Neural crest cell (in vitro differentiated cells): Measurements from ENCODE around the gene SH3PXD2B. TPM values are rescaled to one million over a fixed set of nuclear protein-coding genes. Genes with fewer than 3 reads are reported as not detected.

Experiments used
- DNase-seq: peaks from one replicate; pipeline ENCODE4 v3.0.0; 2021; ENCODE audit warnings: low read depth, mixed read lengths, low spot score
- H3K27ac Mint-ChIP-seq: one replicate; pipeline ENCODE4 v1.8.0; 2021; ENCODE audit warnings: mild to moderate bottlenecking, mixed read lengths; ENCODE audit not compliant: unreplicated experiment
- H3K27me3 Mint-ChIP-seq: 2 replicates; pipeline ENCODE4 v1.8.0; 2021; ENCODE audit warnings: low read depth, mild to moderate bottlenecking, mixed read lengths
- H3K36me3 Mint-ChIP-seq: 2 replicates; pipeline ENCODE4 v1.8.0; 2021; ENCODE audit warnings: low read depth, mild to moderate bottlenecking, mixed read lengths
- H3K4me1 Mint-ChIP-seq: 2 replicates; pipeline ENCODE4 v1.8.0; 2021; ENCODE audit warnings: mixed read lengths
- H3K4me3 Mint-ChIP-seq: one replicate; pipeline ENCODE4 v1.8.0; 2021; ENCODE audit warnings: mild to moderate bottlenecking, mixed read lengths
- H3K9me3 Mint-ChIP-seq: 2 replicates; pipeline ENCODE4 v1.8.0; 2021; ENCODE audit warnings: mixed read lengths
- total RNA-seq: library from RNA; stranded (reverse); gene quantifications from 2 replicates; pipeline ENCODE4 v1.2.1, GENCODE V29; 2021
- TF ChIP-seq, protein P1 (sequence below): fragments of 200-600 bp; sonication (generic); conservative IDR thresholded peaks from 2 replicates; pipeline ENCODE4 v1.5.0; 2021; ENCODE audit warnings: antibody characterized with exemption, mild to moderate bottlenecking

Gene SH3PXD2B
- total RNA-seq, 1 donor from 2014 or later = 86.1 TPM

DNA sequence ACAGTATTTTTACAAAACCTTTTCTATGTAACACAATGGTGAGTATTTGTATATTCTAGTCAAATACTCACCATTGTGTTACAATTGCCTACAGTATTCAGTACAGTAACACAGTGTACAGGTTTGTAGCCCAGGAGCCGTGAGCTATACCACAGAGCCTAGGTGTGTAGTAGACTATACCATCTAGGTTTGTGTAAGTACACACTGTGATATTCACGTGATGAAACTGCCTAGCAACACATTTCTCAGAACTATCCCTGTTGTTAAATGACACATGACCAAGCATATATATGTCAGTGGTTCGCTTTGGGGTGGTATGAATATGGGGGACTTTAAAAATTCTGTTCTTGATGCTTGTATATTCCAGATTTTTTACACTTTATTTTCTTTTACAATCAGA, 21.3 kb downstream of the SH3PXD2B start:
- Mint-ChIP-seq H3K9me3 (no peaks in the 10 kb centered on the region), H3K27ac (no peak overlapping the region), H3K4me1 (peaks cover 32% of the 10 kb centered on the region), H3K27me3 (no peaks in the 10 kb centered on the region), H3K36me3 (peaks cover 8% of the 10 kb centered on the region), H3K4me3 (no peak overlapping the region)
- DNase-seq = no peak
- TF ChIP-seq, protein P1, sequence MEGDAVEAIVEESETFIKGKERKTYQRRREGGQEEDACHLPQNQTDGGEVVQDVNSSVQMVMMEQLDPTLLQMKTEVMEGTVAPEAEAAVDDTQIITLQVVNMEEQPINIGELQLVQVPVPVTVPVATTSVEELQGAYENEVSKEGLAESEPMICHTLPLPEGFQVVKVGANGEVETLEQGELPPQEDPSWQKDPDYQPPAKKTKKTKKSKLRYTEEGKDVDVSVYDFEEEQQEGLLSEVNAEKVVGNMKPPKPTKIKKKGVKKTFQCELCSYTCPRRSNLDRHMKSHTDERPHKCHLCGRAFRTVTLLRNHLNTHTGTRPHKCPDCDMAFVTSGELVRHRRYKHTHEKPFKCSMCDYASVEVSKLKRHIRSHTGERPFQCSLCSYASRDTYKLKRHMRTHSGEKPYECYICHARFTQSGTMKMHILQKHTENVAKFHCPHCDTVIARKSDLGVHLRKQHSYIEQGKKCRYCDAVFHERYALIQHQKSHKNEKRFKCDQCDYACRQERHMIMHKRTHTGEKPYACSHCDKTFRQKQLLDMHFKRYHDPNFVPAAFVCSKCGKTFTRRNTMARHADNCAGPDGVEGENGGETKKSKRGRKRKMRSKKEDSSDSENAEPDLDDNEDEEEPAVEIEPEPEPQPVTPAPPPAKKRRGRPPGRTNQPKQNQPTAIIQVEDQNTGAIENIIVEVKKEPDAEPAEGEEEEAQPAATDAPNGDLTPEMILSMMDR = no peak

DNA sequence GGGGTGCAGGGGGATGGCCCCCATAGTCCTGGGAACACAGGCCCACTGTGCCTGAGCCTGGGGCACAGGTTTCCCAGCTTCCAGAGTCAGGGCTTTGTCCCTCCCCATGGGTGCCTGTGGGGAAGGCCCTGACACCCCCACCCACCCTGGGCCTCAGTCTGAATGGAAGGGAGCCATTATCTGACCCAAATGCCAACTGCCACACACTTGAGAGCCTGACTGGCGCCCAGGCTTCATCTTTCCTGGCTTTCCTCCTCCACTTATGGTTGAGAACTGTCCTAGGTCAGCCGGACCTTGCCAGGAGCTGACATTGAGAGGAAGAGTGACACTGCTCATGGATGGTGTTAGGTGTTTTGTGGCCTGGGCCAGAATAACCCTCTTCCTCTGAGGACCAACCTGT, 24.0 kb downstream of the SH3PXD2B start:
- Mint-ChIP-seq H3K4me1 (peaks cover 38% of the 10 kb centered on the region), H3K9me3 (no peaks in the 10 kb centered on the region), H3K36me3 (peaks cover 10% of the 10 kb centered on the region), H3K4me3 (no peak overlapping the region), H3K27ac (peak overlapping the region; percentile 75), H3K27me3 (no peaks in the 10 kb centered on the region)
- no peak for DNase-seq
- TF ChIP-seq, protein P1 = no peak

DNA sequence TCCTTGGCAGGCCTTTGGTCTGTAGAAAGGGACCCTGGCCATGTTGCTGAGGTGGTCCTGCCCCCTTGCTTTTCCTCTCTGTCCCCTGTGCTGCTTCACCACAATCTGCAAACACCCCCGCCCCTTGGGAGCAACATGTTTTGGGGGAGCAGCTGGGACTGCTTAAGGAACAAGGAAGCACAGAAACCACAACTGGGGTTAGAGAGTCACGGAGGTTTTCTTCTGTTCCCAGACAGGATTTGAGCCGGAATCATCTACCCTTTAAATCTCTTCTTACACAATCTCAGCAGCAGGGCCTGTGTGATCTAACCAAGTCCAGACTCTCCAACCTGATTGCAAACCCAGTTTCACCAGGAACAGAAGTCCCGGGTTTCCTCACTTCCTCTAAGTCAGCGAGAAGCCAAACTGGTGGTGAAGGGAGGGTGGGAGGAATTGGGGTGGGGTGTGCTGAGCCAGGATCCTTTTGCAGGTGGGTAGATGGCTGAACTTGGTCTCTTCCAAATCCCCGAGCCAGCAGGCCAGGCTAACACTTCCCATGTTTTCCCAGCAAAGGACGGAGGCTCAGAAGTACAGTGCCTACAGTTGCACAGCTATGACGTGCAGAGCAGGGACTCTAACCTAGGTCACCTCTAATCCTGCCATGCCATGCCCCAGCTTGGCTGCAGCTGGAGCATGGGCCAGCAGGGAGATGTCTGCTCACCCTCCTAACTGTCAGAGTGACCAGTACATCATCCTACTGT, 25.0 kb downstream of the SH3PXD2B start:
- Mint-ChIP-seq H3K27me3 (no peaks in the 10 kb centered on the region), H3K36me3 (peaks cover 10% of the 10 kb centered on the region), H3K4me3 (no peak overlapping the region), H3K9me3 (no peaks in the 10 kb centered on the region), H3K27ac (no peak overlapping the region), H3K4me1 (peaks cover 40% of the 10 kb centered on the region)
- no peak for DNase-seq
- TF ChIP-seq, protein P1 = no peak

DNA sequence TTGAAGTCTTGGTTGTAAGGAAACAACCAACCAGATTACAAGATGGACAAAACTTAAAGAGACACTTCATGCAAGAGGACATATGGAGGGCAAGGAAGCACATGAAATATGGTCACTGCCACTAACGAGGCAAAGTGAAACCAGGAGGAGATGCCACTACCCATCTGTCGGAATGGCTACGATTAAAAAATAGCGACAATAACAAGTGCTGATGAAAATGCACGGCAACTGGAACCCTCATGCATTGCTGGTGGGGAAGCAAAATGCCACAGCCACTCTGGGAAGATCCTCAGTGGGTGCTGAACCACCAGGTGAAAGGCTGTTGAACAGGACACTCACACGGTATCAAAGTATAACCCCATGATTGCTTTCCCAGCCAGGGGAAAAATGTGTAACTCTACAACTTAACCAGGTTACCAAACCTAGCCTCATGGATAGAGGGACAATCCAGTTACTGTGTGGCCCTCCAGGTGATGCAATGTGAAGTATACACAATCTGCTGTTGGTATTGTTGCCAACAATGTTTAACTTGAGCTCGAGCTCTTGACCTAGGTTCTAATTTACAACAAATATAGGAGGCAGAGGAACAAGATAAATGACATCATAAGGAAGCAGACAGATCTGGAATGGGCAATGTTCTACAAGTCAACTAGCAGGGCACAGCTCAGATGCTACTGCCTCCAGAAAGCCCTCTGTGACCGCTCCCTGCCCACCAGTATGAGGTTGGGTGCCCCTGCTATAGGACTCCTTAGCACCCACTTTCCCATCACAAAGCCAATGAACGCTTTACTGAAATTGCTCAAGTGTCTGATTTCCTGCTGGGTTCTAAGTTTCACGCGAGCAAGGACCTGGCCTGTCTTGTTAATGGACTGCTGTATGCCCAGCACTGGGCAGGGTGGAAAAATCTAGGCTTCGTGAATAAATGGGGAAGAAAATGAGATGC, 25.8 kb downstream of the SH3PXD2B start:
- H3K27ac Mint-ChIP-seq = no peak overlapping the region
- H3K9me3 Mint-ChIP-seq = no peaks in the 10 kb centered on the region
- H3K36me3 Mint-ChIP-seq = peaks cover 10% of the 10 kb centered on the region
- no peak overlapping the region for H3K4me3 Mint-ChIP-seq
- H3K4me1 Mint-ChIP-seq = peaks cover 36% of the 10 kb centered on the region
- TF ChIP-seq, protein P1 = no peak
- H3K27me3 Mint-ChIP-seq = no peaks in the 10 kb centered on the region
- DNase-seq = no peak

DNA sequence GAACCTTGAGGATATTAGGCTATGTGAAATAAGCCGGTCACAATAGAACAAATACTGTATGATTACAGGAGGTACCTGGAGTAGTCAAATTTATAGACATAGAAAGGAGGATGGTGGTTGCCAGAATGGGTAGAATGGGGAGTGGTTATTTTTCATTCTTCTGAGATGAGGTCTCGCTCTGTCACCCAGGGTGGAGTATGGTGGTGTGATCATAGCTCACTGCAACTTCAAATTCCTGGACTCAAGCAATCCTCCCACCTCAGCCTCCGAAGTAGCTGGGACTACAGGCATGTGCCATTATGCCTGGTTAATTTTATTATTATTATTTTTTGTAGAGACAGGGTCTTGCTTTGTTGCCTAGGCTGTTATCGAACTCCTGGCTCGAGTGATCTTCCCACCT, 27.1 kb downstream of the SH3PXD2B start:
- peaks cover 30% of the 10 kb centered on the region for H3K4me1 Mint-ChIP-seq
- no peaks in the 10 kb centered on the region for H3K27me3 Mint-ChIP-seq
- no peaks in the 10 kb centered on the region for H3K9me3 Mint-ChIP-seq
- no peak overlapping the region for H3K27ac Mint-ChIP-seq
- DNase-seq = no peak
- H3K4me3 Mint-ChIP-seq = no peak overlapping the region
- TF ChIP-seq, protein P1 = no peak
- peaks cover 10% of the 10 kb centered on the region for H3K36me3 Mint-ChIP-seq
